BJ (cell line): ENCODE results near the gene RANBP17. TPM values are rescaled to one million over a fixed set of nuclear protein-coding genes. Genes with fewer than 3 reads are reported as not detected.

Experiments
- CTCF ChIA-PET: fragments of 350-600 bp; formaldehyde crosslinking; extraction: SDS; loops from one replicate; lab custom pipeline; 2021; ENCODE audit warnings: antibody characterized with exemption, inconsistent platforms; lab: Yijun Ruan, JAX
- POLR2A ChIA-PET: fragments of 300-600 bp; sonication (Branson Sonifier 250); formaldehyde crosslinking; extraction: SDS; loops from one replicate; lab custom pipeline; 2021; ENCODE audit warnings: antibody characterized with exemption; lab: Charles Lee
- DNase-seq: peaks from one replicate; pipeline ENCODE4 v3.0.0-alpha.2; 2011; ENCODE audit warnings: low read depth
- H3K27me3 ChIP-seq: 2 replicates; pipeline ENCODE4 v1.6.0; 2011; ENCODE audit warnings: low read length; ENCODE audit not compliant: control insufficient read depth, insufficient read depth
- H3K36me3 ChIP-seq: 2 replicates; pipeline ENCODE4 v1.5.1; 2011; ENCODE audit warnings: low read length; ENCODE audit not compliant: control insufficient read depth, insufficient read depth
- H3K4me3 ChIP-seq: 2 replicates; pipeline ENCODE4 v1.5.1; 2011; ENCODE audit warnings: low read depth, mild to moderate bottlenecking, control low read depth, low read length
- CTCF ChIP-seq: IDR thresholded peaks from 2 replicates; pipeline ENCODE4 v1.5.1; 2011; ENCODE audit warnings: low read depth, mild to moderate bottlenecking, control low read depth, inconsistent platforms, low read length, moderate library complexity; ENCODE audit not compliant: insufficient read depth
- polyA plus RNA-seq: library from polyadenylated mRNA; depleted of rRNA; stranded (reverse); fragments of >200 nt; gene quantifications from 2 replicates; pipeline ENCODE4 v1.2.3, GENCODE V29; 2011

Gene RANBP17
- polyA plus RNA-seq, 1 experiment: 10.5 TPM

- no peak for DNase-seq
- H3K27me3 ChIP-seq: no peaks in the 10 kb centered on the region
- no peak overlapping the region for H3K4me3 ChIP-seq
- no peaks in the 10 kb centered on the region for H3K36me3 ChIP-seq
- ChIA-PET CTCF (interaction anchor here (1.0 to 1.2 kb wide), 2 partner anchors 17 to 29 kb away, joined by 3 to 4 read pairs; no protein-coding TSS in a partner anchor), POLR2A (no interaction called here)
- TF ChIP-seq CTCF: no peak
Measured at GRCh38 chr5:170880084-170880483, 18.3 kb downstream of the RANBP17 start.

GRCh38 chr5:170882345-170882744 is 20.5 kb downstream of the RANBP17 start:
- no peak for DNase-seq
- no peak overlapping the region for H3K4me3 ChIP-seq
- CTCF ChIA-PET: no interaction called here
- no peak for TF ChIP-seq CTCF
- no peaks in the 10 kb centered on the region for H3K27me3 ChIP-seq
- H3K36me3 ChIP-seq: no peaks in the 10 kb centered on the region
- POLR2A ChIA-PET: no interaction called here

GRCh38 chr5:170885256-170885655 is 23.4 kb downstream of the RANBP17 start:
- Histone ChIP-seq H3K27me3 (no peaks in the 10 kb centered on the region), H3K36me3 (no peaks in the 10 kb centered on the region), H3K4me3 (no peak overlapping the region)
- ChIA-PET POLR2A (interaction anchor here (0.7 kb wide), 1 partner anchor 636 kb away, joined by 3 read pairs; no protein-coding TSS in a partner anchor), CTCF (interaction anchor here (0.7 to 1.5 kb wide), 3 partner anchors 8 to 24 kb away, joined by 3 to 5 read pairs (median 3); no protein-coding TSS in a partner anchor)
- DNase-seq: no peak
- no peak for TF ChIP-seq CTCF

- Histone ChIP-seq H3K4me3 (no peak overlapping the region), H3K27me3 (no peaks in the 10 kb centered on the region), H3K36me3 (no peaks in the 10 kb centered on the region)
- CTCF ChIA-PET: interaction anchor here (0.7 to 1.5 kb wide), 3 partner anchors 9 to 25 kb away, joined by 3 to 5 read pairs (median 3); no protein-coding TSS in a partner anchor
- no peak for TF ChIP-seq CTCF
- POLR2A ChIA-PET: no interaction called here
- DNase-seq: no peak
Measured at GRCh38 chr5:170885809-170886208, 24.0 kb downstream of the RANBP17 start.

GRCh38 chr5:170886210-170886894 is 24.5 kb downstream of the RANBP17 start:
- H3K36me3 ChIP-seq: no peaks in the 10 kb centered on the region
- no peak for DNase-seq
- no peak for TF ChIP-seq CTCF
- POLR2A ChIA-PET: no interaction called here
- CTCF ChIA-PET: interaction anchor here (1.3 to 1.5 kb wide), 2 partner anchors 9 to 11 kb away, joined by 3 to 5 read pairs; no protein-coding TSS in a partner anchor
- no peaks in the 10 kb centered on the region for H3K27me3 ChIP-seq
- no peak overlapping the region for H3K4me3 ChIP-seq
